Smooth muscle cell (in vitro differentiated cells): ENCODE data around the gene DARS2. TPM values are rescaled to one million over a fixed set of nuclear protein-coding genes. Genes with fewer than 3 reads are reported as not detected.
"Not testable (repeated sequence)": the region's sequence is repeated elsewhere in the genome, so short reads cannot be mapped to it uniquely, and the experiment has no call there.

Experiments
- DNase-seq: peaks from one replicate; lab custom pipeline; 2025; ENCODE audit not compliant: unreplicated experiment; lab: John Stamatoyannopoulos, UW
- H2AFZ ChIP-seq: fragments of 200-600 bp; sonication (generic); 2 replicates; pipeline ENCODE4 v1.6.0; 2016; ENCODE audit warnings: antibody characterized with exemption, low read depth, mild to moderate bottlenecking
- H3F3A ChIP-seq: fragments of 200-600 bp; sonication (generic); 2 replicates; pipeline ENCODE4 v1.6.0; 2017; ENCODE audit warnings: antibody characterized with exemption, low read depth
- H3K27ac ChIP-seq: fragments of 200-600 bp; sonication (generic); 2 replicates; pipeline ENCODE4 v1.5.1; 2016; ENCODE audit warnings: low read depth, mild to moderate bottlenecking
- H3K27me3 ChIP-seq: fragments of 200-600 bp; sonication (generic); 2 replicates; pipeline ENCODE4 v1.6.1; 2016; ENCODE audit warnings: low read depth, mild to moderate bottlenecking
- H3K36me3 ChIP-seq: fragments of 200-600 bp; sonication (generic); 2 replicates; pipeline ENCODE4 v1.5.1; 2016; ENCODE audit warnings: low read depth
- H3K4me1 ChIP-seq: fragments of 200-600 bp; sonication (generic); 2 replicates; pipeline ENCODE4 v1.5.1; 2016; ENCODE audit warnings: low read depth
- H3K4me2 ChIP-seq: fragments of 200-600 bp; sonication (generic); 2 replicates; pipeline ENCODE4 v1.6.0; 2016; ENCODE audit warnings: mild to moderate bottlenecking
- H3K4me3 ChIP-seq: fragments of 200-600 bp; sonication (generic); 2 replicates; pipeline ENCODE4 v1.5.1; 2016; ENCODE audit warnings: mild to moderate bottlenecking
- H3K79me2 ChIP-seq: fragments of 200-600 bp; sonication (generic); 2 replicates; pipeline ENCODE4 v1.6.0; 2016; ENCODE audit warnings: low read depth, mild to moderate bottlenecking
- H3K9ac ChIP-seq: fragments of 200-600 bp; sonication (generic); 2 replicates; pipeline ENCODE4 v1.6.0; 2016; ENCODE audit warnings: low read depth
- H3K9me3 ChIP-seq: fragments of 200-600 bp; sonication (generic); replicated peaks from 2 replicates; pipeline ENCODE4 v1.5.1; 2016; ENCODE audit warnings: low read depth
- H4K20me1 ChIP-seq: fragments of 200-600 bp; sonication (generic); 2 replicates; pipeline ENCODE4 v1.6.0; 2016; ENCODE audit warnings: low read depth
- CTCF ChIP-seq: fragments of 200-600 bp; sonication (generic); IDR thresholded peaks from 2 replicates; pipeline ENCODE4 v1.5.1; 2017; ENCODE audit warnings: borderline replicate concordance, mild to moderate bottlenecking, antibody characterized with exemption; ENCODE audit not compliant: insufficient read depth, poor library complexity, severe bottlenecking
- WGBS: methylation state at CpG from one replicate; pipeline ENCODE4 v1.1.7; 2016; ENCODE audit warnings: low lambda C conversion rate; 5-methylcytosine and 5-hydroxymethylcytosine counted together
- polyA plus RNA-seq: library from polyadenylated mRNA; unstranded; fragments of >200 nt; fragmentation: Nextera tagmentation; extraction: Ambion mirVana; gene quantifications from 2 replicates; pipeline ENCODE4 v1.2.1, GENCODE V29; 2016
- total RNA-seq: library from RNA; depleted of rRNA; stranded (reverse); fragments of >200 nt; gene quantifications from 2 replicates; pipeline ENCODE4 v1.2.3, GENCODE V29; 2014

The DARS2 gene
- total and polyA plus RNA-seq, 2 experiments from 2014 or later: 10.1 to 19.3 TPM

DNA sequence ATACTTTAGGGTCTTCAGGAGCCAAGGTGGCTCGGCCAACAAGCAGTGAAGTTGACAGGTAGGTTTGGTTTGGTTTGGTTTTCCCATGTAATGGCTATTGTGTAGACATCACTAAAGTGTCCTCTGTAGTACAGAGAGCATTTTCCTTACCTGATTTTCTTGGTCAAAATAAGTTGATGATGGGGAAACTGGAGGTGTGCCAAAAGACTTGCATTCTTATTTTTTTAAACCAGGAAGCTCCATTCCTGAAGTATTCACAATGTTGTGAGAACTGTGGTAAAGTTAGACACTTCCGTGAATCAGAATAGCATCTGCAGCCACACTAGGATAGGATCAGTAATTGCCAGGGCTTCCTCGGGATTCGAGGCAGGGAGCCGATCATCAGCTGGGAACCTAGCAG is 46.6 kb downstream of the DARS2 start:
- no peak overlapping the region for H3K27ac ChIP-seq
- peaks cover 8% of the 10 kb centered on the region for H3F3A ChIP-seq
- H3K4me1 ChIP-seq: peaks cover 16% of the 10 kb centered on the region
- H3K27me3 ChIP-seq: no peaks in the 10 kb centered on the region
- no peak overlapping the region for H3K9ac ChIP-seq
- no peaks in the 10 kb centered on the region for H3K36me3 ChIP-seq
- peaks cover 16% of the 10 kb centered on the region for H4K20me1 ChIP-seq
- 88% methylated on average over 5 of the region's 5 CpGs for WGBS
- H2AFZ ChIP-seq: no peak overlapping the region
- H3K4me3 ChIP-seq: no peak overlapping the region
- H3K9me3 ChIP-seq: no peaks in the 10 kb centered on the region
- no peak for DNase-seq
- no peak overlapping the region for H3K4me2 ChIP-seq
- no peak for TF ChIP-seq CTCF
- peaks cover 31% of the 10 kb centered on the region for H3K79me2 ChIP-seq

DNA sequence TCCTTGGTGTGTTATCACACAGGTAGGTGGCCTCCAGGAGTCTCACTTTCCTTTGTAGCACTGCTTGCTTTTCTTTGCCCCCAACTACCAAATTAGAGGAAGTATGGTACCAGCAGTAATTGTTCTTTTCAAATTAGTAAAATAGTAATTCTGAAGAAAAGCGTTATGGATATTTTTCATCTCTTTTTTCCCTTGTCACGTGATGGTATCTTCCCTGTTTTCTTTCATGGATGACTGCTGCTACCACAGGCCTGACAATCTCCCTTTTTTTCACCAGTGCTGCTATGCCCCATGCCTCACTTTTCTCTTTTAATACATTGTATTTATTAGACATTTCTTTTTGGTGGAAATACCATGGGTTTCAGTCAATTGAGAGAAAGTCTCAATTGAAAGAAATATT is 47.0 kb downstream of the DARS2 start:
- DNase-seq: no peak
- Histone ChIP-seq H3K4me3 (no peak overlapping the region), H3K27me3 (no peaks in the 10 kb centered on the region), H3K4me1 (peaks cover 12% of the 10 kb centered on the region), H3K36me3 (no peaks in the 10 kb centered on the region), H3K79me2 (peaks cover 27% of the 10 kb centered on the region), H3K9ac (no peak overlapping the region), H3K4me2 (no peak overlapping the region), H4K20me1 (peaks cover 12% of the 10 kb centered on the region), H3K27ac (no peak overlapping the region), H3K9me3 (no peaks in the 10 kb centered on the region), H2AFZ (no peak overlapping the region), H3F3A (peaks cover 4% of the 10 kb centered on the region)
- 94% methylated on average over 2 of the region's 2 CpGs for WGBS
- TF ChIP-seq CTCF: no peak

- no peaks in the 10 kb centered on the region for H4K20me1 ChIP-seq
- H3K79me2 ChIP-seq: peaks cover 6% of the 10 kb centered on the region
- no peaks in the 10 kb centered on the region for H3F3A ChIP-seq
- H2AFZ ChIP-seq: no peak overlapping the region
- H3K4me3 ChIP-seq: no peak overlapping the region
- no peak for TF ChIP-seq CTCF
- H3K27me3 ChIP-seq: no peaks in the 10 kb centered on the region
- H3K4me2 ChIP-seq: no peak overlapping the region
- no peaks in the 10 kb centered on the region for H3K9me3 ChIP-seq
- H3K9ac ChIP-seq: no peak overlapping the region
- no peak for DNase-seq
- H3K27ac ChIP-seq: no peak overlapping the region
- H3K4me1 ChIP-seq: no peaks in the 10 kb centered on the region
- 97% methylated on average over 5 of the region's 5 CpGs for WGBS
- H3K36me3 ChIP-seq: peaks cover 5% of the 10 kb centered on the region
Measured at GRCh38 chr1:173876732-173877131, 52.3 kb downstream of the DARS2 start.

DNA sequence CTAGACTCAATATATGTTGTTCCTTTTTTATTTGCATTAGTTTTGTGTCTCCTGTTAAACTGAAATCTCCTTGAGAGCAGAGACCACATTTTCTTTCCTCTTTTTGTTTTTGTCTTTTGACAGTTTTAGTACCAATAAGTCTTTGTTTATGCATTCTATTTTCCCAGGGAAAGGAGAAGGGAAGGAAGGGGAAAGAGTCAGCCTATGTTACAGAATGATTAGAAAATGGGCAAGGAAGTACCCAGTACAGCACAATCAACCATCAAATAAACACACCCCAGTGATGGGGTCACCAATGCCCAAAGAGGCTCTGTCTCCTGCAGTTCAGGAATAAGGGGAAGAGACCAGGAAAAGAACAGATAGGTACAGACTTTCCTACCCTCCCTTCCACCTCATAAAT is 53.8 kb downstream of the DARS2 start:
- Histone ChIP-seq H3K9ac (no peak overlapping the region), H3K79me2 (peaks cover 2% of the 10 kb centered on the region), H3K4me2 (no peak overlapping the region), H3F3A (no peaks in the 10 kb centered on the region), H3K36me3 (peaks cover 5% of the 10 kb centered on the region), H3K9me3 (no peaks in the 10 kb centered on the region), H2AFZ (no peak overlapping the region), H4K20me1 (no peaks in the 10 kb centered on the region), H3K4me1 (no peaks in the 10 kb centered on the region), H3K27ac (no peak overlapping the region), H3K4me3 (no peak overlapping the region), H3K27me3 (no peaks in the 10 kb centered on the region)
- no peak for TF ChIP-seq CTCF
- DNase-seq: no peak

GRCh38 chr1:173881117-173881516 is 56.6 kb downstream of the DARS2 start:
- H2AFZ ChIP-seq, H3K4me3 ChIP-seq, H3F3A ChIP-seq, H3K27me3 ChIP-seq, H3K79me2 ChIP-seq, DNase-seq, H3K4me1 ChIP-seq, H3K4me2 ChIP-seq, H3K27ac ChIP-seq, H3K9ac ChIP-seq, H3K36me3 ChIP-seq, H4K20me1 ChIP-seq, H3K9me3 ChIP-seq: not testable (repeated sequence)
- WGBS: 96% methylated on average over 4 of the region's 4 CpGs
